ENCODE measurements around the gene SMIM44.

The SMIM44 gene

GRCh38 chr19:3434630-3435553, 48.3 kb downstream of the SMIM44 start:
- H3K4me3 ChIP-seq (ENCODE audit: control insufficient read depth, low read depth, low read length): peak overlapping the region; percentile 27
- TF ChIP-seq CTCF (IDR thresholded peaks at IDR 0.05; ENCODE audit: control insufficient read depth, insufficient read depth, low read depth, low read length, missing control alignments): no peak

GRCh38 chr19:3433805-3434540, 49.3 kb downstream of the SMIM44 start:
- no peak for DNase-seq (ENCODE audit: low read depth)
- no peak for TF ChIP-seq CTCF (IDR thresholded peaks at IDR 0.05; ENCODE audit: control insufficient read depth, insufficient read depth, low read depth, low read length, missing control alignments)
- no peak overlapping the region for H3K4me3 ChIP-seq (ENCODE audit: control insufficient read depth, low read depth, low read length)

More at GRCh38 chr19:3434630-3435553, 48.3 kb downstream of the SMIM44 start:
- DNase-seq (ENCODE audit: low read depth): peak; percentile 67

GRCh38 chr19:3433313-3433712, 49.9 kb downstream of the SMIM44 start:
- no peak for DNase-seq (ENCODE audit: low read depth)
- H3K4me3 ChIP-seq (ENCODE audit: control insufficient read depth, low read depth, low read length): no peak overlapping the region
- no peak for TF ChIP-seq CTCF (IDR thresholded peaks at IDR 0.05; ENCODE audit: control insufficient read depth, insufficient read depth, low read depth, low read length, missing control alignments)

Data from AG09309 (cell line).